H1 (cell line): ENCODE data around the gene PPP2R2C.

Source experiments
- CHD1 ChIP-seq: IDR thresholded peaks from 2 replicates; pipeline ENCODE4 v1.6.1; 2012; ENCODE audit warnings: low read depth, low read length, improper control_type of control experiment
- EP300 ChIP-seq, 2 experiments: IDR thresholded peaks; 1 replicate in 1 of 2; 2 replicates in 1 of 2; pipeline ENCODE4 v1.6.1; 2011 to 2012; ENCODE audit warnings: low read depth in 2 of 2, low read length in 2 of 2, mild to moderate bottlenecking in 2 of 2, borderline replicate concordance in 1 of 2, inconsistent platforms in 1 of 2, moderate library complexity in 1 of 2
- EZH2 ChIP-seq: fragments of 200-600 bp; sonication (generic); IDR thresholded peaks from 2 replicates; pipeline ENCODE4 v1.7.1; 2012; ENCODE audit warnings: low read depth, mild to moderate bottlenecking, moderate library complexity, low read length, inconsistent platforms; ENCODE audit not compliant: severe bottlenecking
- JUN ChIP-seq: IDR thresholded peaks from 2 replicates; pipeline ENCODE4 v1.6.1; 2011; ENCODE audit warnings: low read depth, mild to moderate bottlenecking, improper control_type of control experiment, low read length
- NRF1 ChIP-seq: IDR thresholded peaks from 2 replicates; pipeline ENCODE4 v1.6.1; 2011; ENCODE audit warnings: mild to moderate bottlenecking, low read depth, low read length, improper control_type of control experiment
- POLR2A ChIP-seq, 2 experiments: IDR thresholded peaks; 1 replicate in 1 of 2; 2 replicates in 1 of 2; pipeline ENCODE4 v1.6.1; 2011; ENCODE audit warnings: low read depth in 2 of 2, low read length in 2 of 2, mild to moderate bottlenecking in 2 of 2; ENCODE audit errors: control extremely low read depth in 1 of 2
- POU5F1 ChIP-seq: IDR thresholded peaks from 2 replicates; pipeline ENCODE4 v1.6.1; 2011; ENCODE audit warnings: low read depth, mild to moderate bottlenecking, low read length, moderate library complexity
- TAF1 ChIP-seq: IDR thresholded peaks from 2 replicates; pipeline ENCODE4 v1.6.1; 2011; ENCODE audit warnings: mild to moderate bottlenecking, low read depth, low read length
- TCF12 ChIP-seq: IDR thresholded peaks from 2 replicates; pipeline ENCODE4 v1.6.1; 2011; ENCODE audit warnings: low read depth, mild to moderate bottlenecking, low read length
- TF ChIP-seq, protein P1 (sequence below), 3 experiments: IDR thresholded peaks; 1 replicate in 2 of 3; 2 replicates in 1 of 3; pipeline versions ENCODE4 v1.5.1 to v1.6.1; 2011; ENCODE audit warnings: low read length in 3 of 3, mild to moderate bottlenecking in 3 of 3, inconsistent platforms in 2 of 3, low read depth in 1 of 3, moderate library complexity in 1 of 3; ENCODE audit not compliant: insufficient read depth in 1 of 3; ENCODE audit errors: control extremely low read depth in 1 of 3

DNA sequence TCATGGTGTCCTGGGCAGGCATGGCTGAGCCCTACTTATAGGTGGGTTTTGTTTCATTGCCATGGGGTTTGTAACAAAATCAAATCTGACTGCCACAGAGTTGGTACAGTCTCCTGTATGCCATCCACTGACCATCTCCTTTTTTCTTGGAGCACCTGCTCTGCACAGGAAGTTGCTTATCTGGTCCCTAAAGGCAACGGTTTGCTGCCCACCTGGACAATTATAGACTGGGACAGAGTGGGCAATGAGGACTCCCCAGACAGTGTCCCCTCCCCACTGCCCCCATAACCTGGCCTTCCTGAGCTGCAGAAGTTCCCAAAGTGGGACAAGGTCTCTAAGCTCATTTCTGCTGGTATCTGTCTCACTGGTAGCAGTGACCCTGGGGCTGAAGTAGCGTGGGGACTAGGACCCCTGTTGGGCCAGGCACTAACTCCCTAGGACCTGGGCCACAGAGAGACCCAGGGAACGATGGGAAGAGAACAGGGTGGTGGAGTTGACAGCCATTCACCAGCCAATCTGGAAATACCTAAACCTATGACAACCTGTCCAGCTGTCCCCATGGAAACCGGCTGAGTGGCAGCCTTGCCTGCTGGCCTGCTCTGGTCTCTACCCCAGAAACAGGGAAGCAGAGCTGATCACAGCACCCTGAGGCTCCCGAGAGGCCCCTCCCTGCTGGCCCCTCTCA, 138.1 kb downstream of the PPP2R2C start:
- TF ChIP-seq, protein P1, sequence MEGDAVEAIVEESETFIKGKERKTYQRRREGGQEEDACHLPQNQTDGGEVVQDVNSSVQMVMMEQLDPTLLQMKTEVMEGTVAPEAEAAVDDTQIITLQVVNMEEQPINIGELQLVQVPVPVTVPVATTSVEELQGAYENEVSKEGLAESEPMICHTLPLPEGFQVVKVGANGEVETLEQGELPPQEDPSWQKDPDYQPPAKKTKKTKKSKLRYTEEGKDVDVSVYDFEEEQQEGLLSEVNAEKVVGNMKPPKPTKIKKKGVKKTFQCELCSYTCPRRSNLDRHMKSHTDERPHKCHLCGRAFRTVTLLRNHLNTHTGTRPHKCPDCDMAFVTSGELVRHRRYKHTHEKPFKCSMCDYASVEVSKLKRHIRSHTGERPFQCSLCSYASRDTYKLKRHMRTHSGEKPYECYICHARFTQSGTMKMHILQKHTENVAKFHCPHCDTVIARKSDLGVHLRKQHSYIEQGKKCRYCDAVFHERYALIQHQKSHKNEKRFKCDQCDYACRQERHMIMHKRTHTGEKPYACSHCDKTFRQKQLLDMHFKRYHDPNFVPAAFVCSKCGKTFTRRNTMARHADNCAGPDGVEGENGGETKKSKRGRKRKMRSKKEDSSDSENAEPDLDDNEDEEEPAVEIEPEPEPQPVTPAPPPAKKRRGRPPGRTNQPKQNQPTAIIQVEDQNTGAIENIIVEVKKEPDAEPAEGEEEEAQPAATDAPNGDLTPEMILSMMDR (IDR thresholded peaks at IDR 0.05; ENCODE audit: control extremely low read depth in 1 of 3, insufficient read depth in 1 of 3, low read depth in 1 of 3, low read length in 3 of 3) = no peak
- no peak for TF ChIP-seq POLR2A (IDR thresholded peaks at IDR 0.05; ENCODE audit: control extremely low read depth in 1 of 2, low read depth in 2 of 2, low read length in 2 of 2)
- TF ChIP-seq NRF1 = no peak
- no peak for TF ChIP-seq POU5F1
- TF ChIP-seq EZH2 = no peak
- TF ChIP-seq JUN = no peak
- no peak for TF ChIP-seq EP300 (IDR thresholded peaks at IDR 0.05; ENCODE audit: borderline replicate concordance in 1 of 2, low read depth in 2 of 2, low read length in 2 of 2)
- no peak for TF ChIP-seq TCF12
- no peak for TF ChIP-seq CHD1
- TF ChIP-seq TAF1 = no peak
